Activated CD8-positive, alpha-beta memory T cell treated with anti-CD3 and anti-CD28 coated beads for 36 hours (primary cell): ENCODE measurements around the gene AGER. TPM values are rescaled to one million over a fixed set of nuclear protein-coding genes. Genes with fewer than 3 reads are reported as not detected.

Experiments used
- CTCF ChIA-PET: fragments of 350-600 bp; sonication (Branson Sonifier 250); formaldehyde crosslinking; loops from one replicate; lab custom pipeline; 2021; ENCODE audit warnings: antibody characterized with exemption; lab: Charles Lee
- POLR2A ChIA-PET: fragments of 350-600 bp; sonication (Branson Sonifier 250); formaldehyde crosslinking; loops from one replicate; lab custom pipeline; 2021; ENCODE audit warnings: antibody characterized with exemption; lab: Charles Lee
- total RNA-seq, 2 experiments: library from RNA; stranded (reverse); gene quantifications; one replicate each; pipeline ENCODE4 v1.2.3, GENCODE V29; 2021

AGER gene
- total RNA-seq, 2 experiments from 2014 or later: 10.5 to 15.2 TPM

GRCh38 chr6:32177788-32178546 lies 6.1 kb downstream of the AGER start, which contains the start of gene RNF5:
RNF5 (plus strand) TSS chr6:32178405; CDS start chr6:32178512, 107 bp downstream.
- POLR2A ChIA-PET: interaction anchor here (1.2 kb wide), 1 partner anchor 15 kb away, joined by 7 read pairs; the partner anchor contains the start of gene GPSM3
- CTCF ChIA-PET: interaction anchor here (1.2 to 1.5 kb wide), 2 partner anchors 10 to 15 kb away, joined by 4 to 7 read pairs; partner anchors contain the start of gene GPSM3

GRCh38 chr6:32177183-32177787 lies 6.8 kb downstream of the AGER start:
- POLR2A ChIA-PET: no interaction called here
- CTCF ChIA-PET: interaction anchor here (1.5 to 1.7 kb wide), 2 partner anchors 10 to 18 kb away, joined by 4 read pairs; no protein-coding TSS in a partner anchor

GRCh38 chr6:32176476-32177182 lies 7.4 kb downstream of the AGER start:
- ChIA-PET POLR2A (interaction anchor here (0.7 kb wide), 1 partner anchor 16 kb away, joined by 4 read pairs; the partner anchor contains the start of gene GPSM3), CTCF (interaction anchor here (1.5 to 1.7 kb wide), 2 partner anchors 11 to 19 kb away, joined by 4 read pairs; no protein-coding TSS in a partner anchor)

- POLR2A ChIA-PET: interaction anchor here (0.7 kb wide), 1 partner anchor 17 kb away, joined by 4 read pairs; the partner anchor contains the start of gene GPSM3
- CTCF ChIA-PET: interaction anchor here (1.5 to 1.7 kb wide), 2 partner anchors 12 to 20 kb away, joined by 4 read pairs; no protein-coding TSS in a partner anchor
Measured at GRCh38 chr6:32175711-32176475, 8.2 kb downstream of the AGER start, which contains the start of gene AGPAT1. AGPAT1 (minus strand) TSS chr6:32176084; CDS start chr6:32171496, 4,588 bp downstream.

- POLR2A ChIA-PET: no interaction called here
Measured at GRCh38 chr6:32175322-32175710, 8.7 kb downstream of the AGER start.

GRCh38 chr6:32174416-32174815 lies 9.6 kb downstream of the AGER start:
- CTCF ChIA-PET: no interaction called here
- POLR2A ChIA-PET: no interaction called here

More at GRCh38 chr6:32175322-32175710, 8.7 kb downstream of the AGER start:
- CTCF ChIA-PET: no interaction called here

- ChIA-PET CTCF (no interaction called here), POLR2A (no interaction called here)
Measured at GRCh38 chr6:32173051-32173727, 10.9 kb downstream of the AGER start.

GRCh38 chr6:32171234-32171633 lies 12.8 kb downstream of the AGER start:
- CTCF ChIA-PET: no interaction called here
- POLR2A ChIA-PET: no interaction called here

- CTCF ChIA-PET: no interaction called here
Measured at GRCh38 chr6:32170294-32170693, 13.8 kb downstream of the AGER start.

GRCh38 chr6:32168807-32169591 lies 15.1 kb downstream of the AGER start:
- POLR2A ChIA-PET: no interaction called here
- CTCF ChIA-PET: no interaction called here

More at GRCh38 chr6:32170294-32170693, 13.8 kb downstream of the AGER start:
- POLR2A ChIA-PET: no interaction called here

GRCh38 chr6:32168350-32168749 lies 15.7 kb downstream of the AGER start:
- POLR2A ChIA-PET: no interaction called here
- CTCF ChIA-PET: no interaction called here

- ChIA-PET CTCF (no interaction called here), POLR2A (no interaction called here)
Measured at GRCh38 chr6:32167761-32168262, 16.2 kb downstream of the AGER start.

GRCh38 chr6:32167154-32167760 lies 16.8 kb downstream of the AGER start:
- ChIA-PET CTCF (no interaction called here), POLR2A (no interaction called here)

- POLR2A ChIA-PET: no interaction called here
Measured at GRCh38 chr6:32166411-32167061, 17.5 kb downstream of the AGER start.

GRCh38 chr6:32164295-32164694 lies 19.8 kb downstream of the AGER start, which contains the start of gene EGFL8:
EGFL8 (plus strand) TSS chr6:32164595; CDS start chr6:32166166, 1,571 bp downstream.
- ChIA-PET POLR2A (interaction anchor here (0.6 kb wide), 1 partner anchor 502 kb away, joined by 6 read pairs; no protein-coding TSS in a partner anchor), CTCF (interaction anchor here (1.6 kb wide), 1 partner anchor 10 kb away, joined by 4 read pairs; no protein-coding TSS in a partner anchor)

More at GRCh38 chr6:32166411-32167061, 17.5 kb downstream of the AGER start:
- CTCF ChIA-PET: no interaction called here
